Measurements from ENCODE around the gene NF1.

The NF1 gene

DNA sequence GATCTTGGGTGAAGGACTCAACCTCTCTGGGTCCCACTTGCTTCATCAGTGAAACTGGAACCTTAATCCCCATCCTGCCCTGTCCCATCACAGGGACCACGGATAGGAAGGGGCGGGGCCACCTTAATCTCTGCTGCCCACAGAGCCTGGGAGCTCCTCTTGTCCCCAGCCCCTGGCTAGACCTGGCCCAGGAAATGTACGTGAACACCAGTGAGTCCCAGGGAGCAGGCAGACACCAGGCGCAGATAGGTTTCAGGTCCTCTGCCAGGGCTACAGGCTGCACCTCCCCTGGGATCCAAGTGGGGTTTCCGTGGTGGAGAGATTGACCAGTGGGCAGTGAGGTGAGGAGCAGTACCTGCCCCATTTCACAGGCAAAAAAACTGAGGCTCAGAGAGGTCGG lies 317.7 kb downstream of the NF1 start:
- no peak for DNase-seq

DNA sequence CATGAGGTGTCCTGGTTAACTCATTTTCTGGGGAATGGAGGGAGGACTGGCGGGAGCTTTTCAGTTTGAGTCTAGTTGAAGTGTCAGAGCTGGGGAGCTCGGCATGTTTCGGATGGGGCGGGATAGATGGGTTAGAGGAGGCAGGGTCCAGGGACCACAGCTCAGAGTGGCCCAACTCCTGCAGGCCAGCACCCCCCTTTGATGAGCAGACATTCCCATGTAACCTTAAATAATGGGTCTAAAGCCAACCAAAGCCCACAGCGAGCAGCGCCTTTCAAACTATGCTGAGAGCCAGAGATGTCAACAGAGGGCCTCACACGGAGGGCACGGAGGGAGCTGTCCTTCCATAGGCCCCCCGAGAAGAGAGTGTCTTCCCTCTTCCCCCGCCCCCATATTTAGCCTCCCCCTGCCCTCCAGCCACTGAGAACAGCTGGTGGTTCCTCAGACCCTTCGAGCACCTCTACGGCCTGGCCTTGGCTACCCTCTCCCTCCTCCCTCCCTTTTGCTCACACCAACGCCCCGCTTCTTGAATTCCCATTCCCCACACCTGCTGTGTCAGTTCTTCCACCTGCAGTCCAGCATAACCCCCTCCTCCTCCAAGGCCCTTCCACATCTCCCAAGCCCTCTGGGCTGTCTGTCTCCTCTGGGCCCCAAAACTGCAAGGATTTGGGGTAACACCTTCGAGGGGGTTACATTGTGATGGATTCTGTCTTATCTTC lies 318.5 kb downstream of the NF1 start:
- DNase-seq: no peak

- no peak for DNase-seq
Observed at GRCh38 chr17:31413874-31414549, 319.2 kb downstream of the NF1 start.

- no peak for DNase-seq
Observed at GRCh38 chr17:31414550-31414918, 319.8 kb downstream of the NF1 start.

DNA sequence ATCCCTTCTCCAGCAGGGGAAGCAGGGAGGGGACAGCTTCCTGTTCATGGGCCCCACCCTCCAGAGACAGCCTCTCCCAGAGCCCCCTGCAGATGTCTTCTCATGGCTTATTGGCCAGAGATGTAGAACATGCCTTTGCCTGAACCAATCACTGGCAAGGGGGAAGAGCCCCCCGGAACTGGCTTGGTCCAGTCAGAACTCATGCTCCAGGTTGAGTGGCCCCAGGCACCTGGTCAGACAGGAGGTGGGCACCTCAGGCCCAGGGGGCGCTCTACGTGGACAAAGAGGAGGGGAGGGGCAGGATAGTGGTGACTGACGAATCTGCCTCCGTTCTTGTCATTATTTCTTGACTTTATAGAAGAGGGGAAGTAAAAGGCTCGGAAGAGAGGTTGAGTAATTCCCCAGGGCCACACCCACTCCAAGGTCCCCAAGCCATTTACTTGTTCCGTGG lies 320.3 kb downstream of the NF1 start:
- no peak for DNase-seq

GRCh38 chr17:31415640-31416502 lies 321.1 kb downstream of the NF1 start:
- no peak for DNase-seq

GRCh38 chr17:31416503-31416923 lies 321.7 kb downstream of the NF1 start:
- DNase-seq: no peak

DNA sequence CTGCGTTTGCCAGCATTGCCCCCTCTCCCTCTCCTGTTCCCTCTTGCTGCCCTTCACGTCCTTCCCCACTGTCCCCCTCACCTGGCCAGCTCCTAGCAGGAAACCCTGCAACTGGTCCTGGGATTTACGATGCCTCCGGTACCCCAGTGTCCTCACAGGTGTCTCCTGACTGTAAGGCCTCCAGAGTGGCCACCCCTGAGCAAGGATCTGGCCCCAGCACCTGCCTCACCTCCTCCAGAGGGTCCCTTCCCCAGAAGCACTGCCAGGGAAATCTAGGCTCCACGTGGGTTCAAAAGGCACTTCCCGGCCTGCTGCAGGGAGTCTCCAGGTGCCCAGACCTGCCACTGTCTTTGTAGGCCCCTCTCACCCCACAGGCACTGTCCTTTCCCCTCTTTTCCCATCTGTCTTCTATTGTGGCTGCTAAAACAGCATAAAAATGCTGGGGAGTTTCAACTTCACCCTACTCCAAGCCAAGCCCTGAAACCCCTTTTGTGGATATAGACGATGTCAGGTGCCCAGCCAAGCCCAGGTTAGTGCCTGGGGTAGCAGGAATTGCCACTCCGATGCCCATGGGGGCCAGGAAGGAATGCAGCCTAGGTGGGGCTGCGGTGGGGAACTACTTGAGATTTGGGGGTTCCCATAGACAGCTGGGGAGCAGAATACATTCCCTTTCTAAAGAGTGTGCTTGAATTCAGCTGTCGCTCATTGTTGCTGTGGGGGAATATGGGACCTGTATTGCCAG lies 322.4 kb downstream of the NF1 start:
- DNase-seq: no peak

GRCh38 chr17:31418773-31419350 lies 324.1 kb downstream of the NF1 start:
- DNase-seq: no peak

DNA sequence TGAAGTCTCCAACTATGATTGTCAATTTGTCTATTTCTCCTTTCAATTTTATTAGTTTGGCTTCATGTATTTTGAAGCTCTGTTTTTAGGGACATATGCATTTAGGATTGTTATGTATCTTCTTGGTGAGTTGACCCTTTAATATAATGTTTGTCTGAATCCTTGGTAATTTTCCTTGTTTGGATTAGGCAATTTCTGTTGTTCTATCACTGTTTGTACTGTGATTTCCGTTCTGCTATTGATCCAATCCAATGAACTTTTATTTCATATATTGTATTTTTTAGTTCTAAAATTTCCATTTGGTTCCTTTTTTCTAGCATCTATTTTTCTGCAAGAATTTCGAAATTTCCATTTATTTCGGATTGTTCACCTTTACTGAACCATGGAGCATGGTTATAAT lies 327.7 kb downstream of the NF1 start:
- DNase-seq: no peak

- no peak for DNase-seq
Observed at GRCh38 chr17:31424944-31425281, 330.1 kb downstream of the NF1 start.

GRCh38 chr17:31425282-31426040 lies 330.7 kb downstream of the NF1 start:
- no peak for DNase-seq

Measured in cortex of kidney (tissue), 1 donor.